ENCODE results near the gene ADAMTS15. TPM values are rescaled to one million over a fixed set of nuclear protein-coding genes. Genes with fewer than 3 reads are reported as not detected.

Gene ADAMTS15
- total and polyA plus RNA-seq, 10 of the 15 experiments (the other 5 are each of a cell fraction or from before 2014, with no cell fraction given): not detected

DNA sequence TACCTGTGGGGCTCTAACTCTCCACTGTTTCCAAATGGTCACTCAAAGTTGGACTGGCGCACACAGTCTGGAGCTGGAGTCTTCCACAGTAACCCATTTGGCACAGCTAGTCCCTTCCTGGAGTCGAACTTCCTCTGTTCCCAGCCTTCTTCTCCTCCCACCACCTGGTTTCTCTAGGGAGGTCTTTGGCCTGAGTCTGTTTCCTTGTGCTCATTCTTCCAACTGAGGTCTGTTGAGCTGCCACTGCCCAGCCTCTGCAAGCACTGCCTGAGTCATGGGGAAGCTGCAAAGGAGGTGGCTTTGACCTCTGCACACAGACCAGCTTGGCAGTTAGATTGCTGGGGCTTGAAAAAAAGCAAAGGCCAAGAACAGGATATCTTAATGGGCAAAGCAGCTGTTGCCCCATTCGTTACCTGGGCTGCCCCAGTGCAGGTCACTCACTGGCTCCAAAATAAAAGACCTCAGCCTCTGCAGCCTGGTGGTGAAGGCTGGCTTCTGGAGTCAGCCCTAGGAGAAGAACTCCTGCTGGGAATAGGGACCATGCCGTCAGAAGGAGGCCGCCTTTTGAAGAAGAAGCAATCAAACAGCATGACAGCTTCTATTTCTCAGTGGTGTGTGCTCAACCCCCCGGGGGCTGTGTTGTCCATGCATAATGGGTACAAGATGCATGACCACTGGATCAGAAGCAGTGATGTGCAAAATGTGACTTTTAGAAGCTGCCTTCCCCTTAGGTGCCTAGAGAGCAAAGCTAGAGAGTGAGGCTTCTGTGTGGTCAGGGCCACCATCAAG is 3.0 kb downstream of the ADAMTS15 start (continued):
- TF ChIP-seq ESRRA (IDR thresholded peaks at IDR 0.05; ENCODE audit: low read length) (no peak), IRF4 (IDR thresholded peaks at IDR 0.05; ENCODE audit: low read depth, low read length) (no peak), BCL11A (IDR thresholded peaks at IDR 0.05; ENCODE audit: low read depth, low read length) (no peak), NRF1 (conservative IDR thresholded peaks at IDR 0.05; ENCODE audit: low read depth, low read length) (no peak), DPF2 (IDR thresholded peaks at IDR 0.05) (no peak), CBX5 (IDR thresholded peaks at IDR 0.05; ENCODE audit: low read depth) (no peak), POU2F2 (IDR thresholded peaks at IDR 0.05; ENCODE audit: borderline replicate concordance, low read depth, low read length) (no peak), NBN (IDR thresholded peaks at IDR 0.05) (no peak)

DNA sequence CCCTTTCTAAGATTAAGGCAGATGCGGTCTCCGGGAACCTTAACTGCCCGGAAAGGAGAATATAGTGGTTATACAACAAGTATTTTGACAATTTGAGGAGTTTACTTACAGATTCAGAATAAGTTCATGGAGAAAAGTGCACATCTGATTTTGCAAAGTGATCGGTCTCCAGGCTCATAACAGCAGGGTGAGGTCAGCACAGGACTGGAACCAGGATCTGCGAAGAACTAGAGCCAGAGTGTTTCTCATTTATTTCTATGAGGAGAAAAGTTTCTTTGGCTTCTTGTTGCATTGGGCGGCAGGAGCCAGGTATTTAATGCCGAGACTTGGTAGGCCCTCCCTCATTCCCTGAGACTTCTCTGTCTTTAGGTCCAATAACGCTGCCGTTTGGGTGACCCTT is 3.7 kb downstream of the ADAMTS15 start:
- H3K27ac ChIP-seq (ENCODE audit: control insufficient read depth, insufficient read depth): no peak overlapping the region
- FAIRE-seq (no peak), ATAC-seq (no peak), DNase-seq (ENCODE audit: low read depth, low spot score) (no peak)
- no TSS peak for BruUV-seq (replicated peaks)
- H3K36me3 ChIP-seq (ENCODE audit: control insufficient read depth in 2 of 2, insufficient read depth in 2 of 2, low read length in 1 of 2): no peaks in the 10 kb centered on the region
- no peak overlapping the region for H2AFZ ChIP-seq (ENCODE audit: control insufficient read depth, low read depth, low read length)
- WGBS (ENCODE audit: insufficient coverage, insufficient replicate concordance, low lambda C conversion rate, missing lambda C conversion rate): 53% methylated on average over 9 of the region's 9 CpGs
- H3K4me1 ChIP-seq (ENCODE audit: control insufficient read depth, insufficient read depth, low read length): no peaks in the 10 kb centered on the region
- ChIA-PET RAD21 (ENCODE audit: unreplicated experiment) (interaction anchor here (1.3 kb wide), 1 partner anchor 10 kb away, joined by 3 read pairs; no protein-coding TSS in a partner anchor), SMC1A (ENCODE audit: uncharacterized antibody, unreplicated experiment) (interaction anchor here (0.6 kb wide), 1 partner anchor 183 kb away, joined by 3 read pairs; no protein-coding TSS in a partner anchor), POLR2A (no interaction called here), CTCF (interaction anchor here (0.6 to 1.3 kb wide), 5 partner anchors 10 to 409 kb away, joined by 3 to 5 read pairs (median 3); no protein-coding TSS in a partner anchor)
- H3K9me3 ChIP-seq (replicated peaks; ENCODE audit: control insufficient read depth, insufficient read depth, low read length): no peaks in the 10 kb centered on the region; the same call in 2 of the 3 replicates
- intact Hi-C loops (cut with micrococcal nuclease; ENCODE audit: unreplicated experiment): no loop called here
- H3K4me2 ChIP-seq (ENCODE audit: control insufficient read depth, insufficient read depth): no peak overlapping the region
- TF ChIP-seq PAX8 (IDR thresholded peaks at IDR 0.05): no peak
- no peaks in the 10 kb centered on the region for H3K79me2 ChIP-seq (ENCODE audit: control insufficient read depth, insufficient read depth, low read length)
- no peak overlapping the region for H3K4me3 ChIP-seq
- no peaks in the 10 kb centered on the region; the same call in 1 of the 2 replicates for H4K20me1 ChIP-seq (ENCODE audit: control insufficient read depth, insufficient read depth)
- no peak overlapping the region for H3K9ac ChIP-seq (ENCODE audit: control insufficient read depth, insufficient read depth, low read length)
- H3K27me3 ChIP-seq (replicated peaks in 1 of 2; ENCODE audit: control insufficient read depth in 2 of 2, insufficient read depth in 2 of 2, low read length in 1 of 2): peaks cover 8 to 16% of the 10 kb centered on the region in 2 experiments
- in situ Hi-C loops (cut with MboI): no loop called here
